Neutrophil (primary cell): Measurements from ENCODE around the gene GADL1.

Experiments
- H3K27ac ChIP-seq: fragments of 200-600 bp; sonication (generic); 2 replicates; pipeline ENCODE4 v1.5.1; 2016; ENCODE audit warnings: mild to moderate bottlenecking, moderate library complexity
- H3K27me3 ChIP-seq: fragments of 200-600 bp; sonication (generic); 2 replicates; pipeline ENCODE4 v1.6.0; 2016; ENCODE audit warnings: mild to moderate bottlenecking
- H3K36me3 ChIP-seq: fragments of 200-600 bp; sonication (generic); 2 replicates; pipeline ENCODE4 v1.5.1; 2017
- H3K4me1 ChIP-seq, 2 experiments: fragments of 200-600 bp in 1 of 2; sonication (generic) in 1 of 2; 1 replicate in 1 of 2; 2 replicates in 1 of 2; pipeline versions ENCODE4 v1.5.1 to v1.6.1; 2013 to 2016; ENCODE audit warnings: low read depth in 1 of 2, low read length in 1 of 2, mild to moderate bottlenecking in 1 of 2, moderate library complexity in 1 of 2; ENCODE audit not compliant: control insufficient read depth in 1 of 2, insufficient read depth in 1 of 2
- H3K4me3 ChIP-seq, 2 experiments: fragments of 200-600 bp in 1 of 2; sonication (generic) in 1 of 2; 1 replicate in 1 of 2; 2 replicates in 1 of 2; pipeline ENCODE4 v1.5.1; 2013 to 2016; ENCODE audit warnings: low read depth in 1 of 2, low read length in 1 of 2, mild to moderate bottlenecking in 1 of 2, moderate library complexity in 1 of 2
- H3K9me3 ChIP-seq: fragments of 200-600 bp; sonication (generic); 2 replicates; pipeline ENCODE4 v1.5.1; 2016
- TF ChIP-seq, protein P1 (sequence below): fragments of 200-600 bp; sonication (generic); IDR thresholded peaks from 2 replicates; pipeline ENCODE4 v1.5.1; 2016; ENCODE audit warnings: antibody characterized with exemption

The GADL1 gene

DNA sequence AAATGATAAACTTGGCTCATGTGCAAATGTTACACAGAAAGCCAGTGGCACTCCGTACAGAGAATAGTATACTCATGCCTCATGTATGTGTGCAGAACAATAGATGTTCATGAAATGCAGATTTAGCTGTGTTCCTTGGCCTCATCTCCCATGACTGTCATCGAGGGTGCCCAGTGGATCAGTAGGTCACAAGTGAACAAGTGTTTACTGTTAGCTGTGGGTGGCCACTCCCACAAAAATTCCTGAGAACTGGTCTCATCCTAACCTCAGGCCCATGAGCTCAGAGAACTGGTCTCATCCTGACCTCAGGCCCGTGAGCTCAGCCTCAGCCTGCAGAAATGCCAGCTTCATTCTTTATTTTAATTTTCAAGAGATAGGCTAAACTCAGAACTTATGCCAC lies 124.1 kb downstream of the GADL1 start:
- Histone ChIP-seq H3K27me3 (no peaks in the 10 kb centered on the region), H3K36me3 (no peaks in the 10 kb centered on the region), H3K4me1 (peaks cover 11 to 23% of the 10 kb centered on the region in 2 experiments), H3K27ac (no peak overlapping the region), H3K4me3 (no peak overlapping the region), H3K9me3 (no peaks in the 10 kb centered on the region)
- TF ChIP-seq, protein P1, sequence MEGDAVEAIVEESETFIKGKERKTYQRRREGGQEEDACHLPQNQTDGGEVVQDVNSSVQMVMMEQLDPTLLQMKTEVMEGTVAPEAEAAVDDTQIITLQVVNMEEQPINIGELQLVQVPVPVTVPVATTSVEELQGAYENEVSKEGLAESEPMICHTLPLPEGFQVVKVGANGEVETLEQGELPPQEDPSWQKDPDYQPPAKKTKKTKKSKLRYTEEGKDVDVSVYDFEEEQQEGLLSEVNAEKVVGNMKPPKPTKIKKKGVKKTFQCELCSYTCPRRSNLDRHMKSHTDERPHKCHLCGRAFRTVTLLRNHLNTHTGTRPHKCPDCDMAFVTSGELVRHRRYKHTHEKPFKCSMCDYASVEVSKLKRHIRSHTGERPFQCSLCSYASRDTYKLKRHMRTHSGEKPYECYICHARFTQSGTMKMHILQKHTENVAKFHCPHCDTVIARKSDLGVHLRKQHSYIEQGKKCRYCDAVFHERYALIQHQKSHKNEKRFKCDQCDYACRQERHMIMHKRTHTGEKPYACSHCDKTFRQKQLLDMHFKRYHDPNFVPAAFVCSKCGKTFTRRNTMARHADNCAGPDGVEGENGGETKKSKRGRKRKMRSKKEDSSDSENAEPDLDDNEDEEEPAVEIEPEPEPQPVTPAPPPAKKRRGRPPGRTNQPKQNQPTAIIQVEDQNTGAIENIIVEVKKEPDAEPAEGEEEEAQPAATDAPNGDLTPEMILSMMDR: no peak

DNA sequence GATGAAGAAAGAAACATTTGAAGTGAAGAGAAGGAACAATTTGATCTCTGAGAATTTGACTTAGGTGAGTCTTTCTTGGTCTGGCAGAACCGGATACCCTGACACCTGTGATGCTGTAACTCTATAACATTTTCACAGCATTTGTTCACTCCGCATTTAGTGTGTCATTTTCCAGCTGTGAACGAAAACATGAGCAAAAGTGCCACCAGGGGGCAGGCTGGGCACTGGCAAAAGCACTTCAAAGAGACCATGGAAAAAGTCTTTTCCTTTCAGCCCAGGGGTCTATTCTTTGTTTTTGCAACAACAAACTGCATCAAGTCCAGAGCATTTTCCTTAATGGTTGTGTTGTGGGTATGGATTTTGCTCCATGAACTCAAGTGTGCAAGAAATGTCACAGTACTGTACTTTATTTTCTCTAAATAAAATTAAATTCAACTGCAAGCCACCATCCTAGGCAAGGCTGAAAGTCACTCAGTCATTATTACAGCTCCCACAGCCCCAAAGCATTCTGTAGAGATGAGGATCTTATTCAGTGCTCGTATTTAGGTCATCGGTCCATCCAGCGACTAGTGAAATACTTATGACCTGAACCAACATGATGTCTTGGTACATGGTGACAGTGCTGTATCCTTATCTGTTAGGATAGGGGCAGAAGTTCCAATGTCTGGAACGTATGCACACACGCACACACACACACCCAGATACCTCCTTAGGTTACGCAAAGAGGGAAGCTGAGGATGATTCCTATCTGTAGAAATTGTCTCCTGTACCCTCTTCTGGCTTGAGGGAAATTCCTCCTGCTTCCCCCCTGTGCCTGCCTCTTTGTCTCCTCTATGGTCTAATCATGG lies 125.5 kb downstream of the GADL1 start:
- H3K36me3 ChIP-seq: no peaks in the 10 kb centered on the region
- H3K4me3 ChIP-seq: no peak overlapping the region
- no peaks in the 10 kb centered on the region for H3K27me3 ChIP-seq
- TF ChIP-seq, protein P1: no peak
- peaks cover 21 to 27% of the 10 kb centered on the region in 2 experiments for H3K4me1 ChIP-seq
- no peak overlapping the region for H3K27ac ChIP-seq
- H3K9me3 ChIP-seq: no peaks in the 10 kb centered on the region

DNA sequence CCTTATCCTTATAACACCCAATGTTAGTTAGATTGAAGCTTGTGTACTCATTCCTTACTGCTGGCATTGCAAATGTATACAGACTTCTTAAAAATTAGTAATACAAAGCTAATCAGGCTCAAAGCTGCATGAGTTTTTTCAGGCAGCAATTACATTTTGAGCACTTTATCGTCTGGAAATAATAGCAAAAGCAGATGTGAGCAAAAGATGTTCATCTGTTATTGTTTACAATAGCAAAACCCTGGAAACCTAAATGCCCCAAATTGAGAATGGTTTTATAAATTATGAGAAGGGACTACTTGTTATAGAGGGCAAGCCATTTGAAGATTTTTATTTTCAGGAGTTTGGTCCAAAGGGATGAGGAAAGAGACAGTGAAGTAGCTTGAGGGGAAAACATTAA lies 126.4 kb downstream of the GADL1 start:
- no peaks in the 10 kb centered on the region for H3K36me3 ChIP-seq
- TF ChIP-seq, protein P1: no peak

DNA sequence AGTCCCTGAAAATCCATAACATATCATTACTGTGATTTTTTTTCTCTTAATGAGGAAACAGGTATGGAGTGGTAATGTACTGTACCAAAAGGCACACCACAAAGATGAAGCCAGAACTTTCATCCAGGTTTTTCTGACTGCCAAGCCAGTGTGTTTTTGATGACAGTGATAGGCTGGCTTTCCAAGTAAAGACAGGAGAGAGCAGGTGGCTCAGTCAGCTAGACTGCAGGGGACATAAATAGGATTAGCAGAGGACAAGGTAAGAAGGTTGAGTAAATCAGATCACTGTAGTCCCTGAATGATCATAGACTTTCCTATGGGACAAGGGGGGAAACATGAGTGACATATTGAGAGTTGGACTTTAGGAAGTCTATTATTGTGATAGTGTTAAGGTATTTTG lies 127.9 kb downstream of the GADL1 start:
- Histone ChIP-seq H3K27ac (no peak overlapping the region), H3K4me3 (no peak overlapping the region), H3K4me1 (peaks cover 21 to 27% of the 10 kb centered on the region in 2 experiments), H3K27me3 (no peaks in the 10 kb centered on the region), H3K36me3 (no peaks in the 10 kb centered on the region), H3K9me3 (no peaks in the 10 kb centered on the region)
- TF ChIP-seq, protein P1: no peak

More for the DNA sequence above, 126.4 kb downstream of the GADL1 start:
- Histone ChIP-seq H3K27ac (no peak overlapping the region), H3K9me3 (no peaks in the 10 kb centered on the region), H3K4me3 (no peak overlapping the region), H3K4me1 (peaks cover 21 to 27% of the 10 kb centered on the region in 2 experiments), H3K27me3 (no peaks in the 10 kb centered on the region)

DNA sequence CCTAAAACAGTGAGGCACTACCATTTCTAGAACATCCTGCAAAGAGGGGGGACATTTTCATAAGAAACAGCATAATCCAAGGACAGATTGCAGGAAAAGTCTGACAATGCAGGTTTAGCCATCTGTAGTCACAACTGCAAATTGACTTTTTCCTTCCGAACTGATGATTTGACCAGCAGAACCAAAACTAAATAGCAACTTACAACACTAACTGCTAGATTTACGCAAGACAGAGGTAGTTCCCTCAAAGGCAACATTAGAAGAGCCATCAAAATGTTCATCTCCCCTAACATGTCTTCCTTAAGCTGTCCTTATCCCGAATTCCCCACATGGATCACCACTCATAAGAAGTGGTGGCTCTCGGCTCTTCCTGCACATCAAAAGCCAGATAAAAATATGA lies 129.6 kb downstream of the GADL1 start:
- H3K4me1 ChIP-seq: peaks cover 26 to 34% of the 10 kb centered on the region in 2 experiments
- no peak overlapping the region for H3K4me3 ChIP-seq
- TF ChIP-seq, protein P1: no peak
- no peaks in the 10 kb centered on the region for H3K27me3 ChIP-seq
- no peaks in the 10 kb centered on the region for H3K36me3 ChIP-seq
- no peaks in the 10 kb centered on the region for H3K9me3 ChIP-seq
- peak overlapping the region; percentile 64 for H3K27ac ChIP-seq
